BJ (cell line): ENCODE results near the gene CTAGE1. TPM values are rescaled to one million over a fixed set of nuclear protein-coding genes. Genes with fewer than 3 reads are reported as not detected.
A peak's percentile ranks its signal among the peaks of the same experiment; 100 is the strongest.

Source experiments
- CTCF ChIA-PET: fragments of 350-600 bp; formaldehyde crosslinking; extraction: SDS; loops from one replicate; lab custom pipeline; 2021; ENCODE audit warnings: antibody characterized with exemption, inconsistent platforms; lab: Yijun Ruan, JAX
- POLR2A ChIA-PET: fragments of 300-600 bp; sonication (Branson Sonifier 250); formaldehyde crosslinking; extraction: SDS; loops from one replicate; lab custom pipeline; 2021; ENCODE audit warnings: antibody characterized with exemption; lab: Charles Lee
- DNase-seq: peaks from one replicate; pipeline ENCODE4 v3.0.0-alpha.2; 2011; ENCODE audit warnings: low read depth
- H3K27me3 ChIP-seq: 2 replicates; pipeline ENCODE4 v1.6.0; 2011; ENCODE audit warnings: low read length; ENCODE audit not compliant: control insufficient read depth, insufficient read depth
- H3K36me3 ChIP-seq: 2 replicates; pipeline ENCODE4 v1.5.1; 2011; ENCODE audit warnings: low read length; ENCODE audit not compliant: control insufficient read depth, insufficient read depth
- H3K4me3 ChIP-seq: 2 replicates; pipeline ENCODE4 v1.5.1; 2011; ENCODE audit warnings: low read depth, mild to moderate bottlenecking, control low read depth, low read length
- polyA minus RNA-seq: library from RNA; depleted of rRNA, polyadenylated mRNA; stranded (reverse); fragments of >200 nt; gene quantifications from 2 replicates; pipeline ENCODE4 v1.2.3, GENCODE V29; 2011; rRNA and poly(A)+ RNA removed
- polyA plus RNA-seq: library from polyadenylated mRNA; depleted of rRNA; stranded (reverse); fragments of >200 nt; gene quantifications from 2 replicates; pipeline ENCODE4 v1.2.3, GENCODE V29; 2011; rRNA removed
- TF ChIP-seq, protein P1 (sequence below): IDR thresholded peaks from 2 replicates; pipeline ENCODE4 v1.5.1; 2011; ENCODE audit warnings: low read depth, mild to moderate bottlenecking, control low read depth, inconsistent platforms, low read length, moderate library complexity; ENCODE audit not compliant: insufficient read depth

Gene CTAGE1, protein sequence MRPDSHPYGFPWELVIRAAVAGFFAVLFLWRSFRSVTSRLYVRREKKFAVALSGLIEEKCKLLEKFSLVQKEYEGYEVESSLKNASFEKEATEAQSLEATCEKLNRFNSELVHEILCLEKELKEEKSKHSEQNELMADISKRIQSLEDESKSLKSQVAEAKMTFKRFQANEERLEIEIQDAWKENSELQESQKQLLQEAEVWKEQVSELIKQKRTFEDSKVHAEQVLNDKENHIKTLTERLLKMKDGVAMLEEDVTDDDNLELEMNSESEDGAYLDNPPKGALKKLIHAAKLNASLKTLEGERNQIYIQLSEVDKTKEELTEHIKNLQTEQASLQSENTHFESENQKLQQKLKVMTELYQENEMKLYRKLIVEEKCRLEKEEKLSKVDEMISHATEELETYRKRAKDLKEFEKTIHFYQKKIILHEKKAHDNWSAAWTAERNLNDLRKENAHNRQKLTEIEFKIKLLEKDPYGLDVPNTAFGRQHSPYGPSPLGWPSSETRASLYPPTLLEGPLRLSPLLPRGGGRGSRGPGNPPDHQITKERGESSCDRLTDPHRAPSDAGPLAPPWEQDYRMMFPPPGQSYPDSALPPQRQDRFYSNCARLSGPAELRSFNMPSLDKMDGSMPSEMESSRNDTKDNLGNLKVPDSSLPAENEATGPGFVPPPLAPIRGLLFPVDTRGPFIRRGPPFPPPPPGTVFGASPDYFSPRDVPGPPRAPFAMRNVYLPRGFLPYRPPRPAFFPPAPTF
- polyA plus RNA-seq (0.06 TPM in 1 of 2 replicates, not detected in the other), polyA minus RNA-seq (not detected in 2 replicates)

DNA sequence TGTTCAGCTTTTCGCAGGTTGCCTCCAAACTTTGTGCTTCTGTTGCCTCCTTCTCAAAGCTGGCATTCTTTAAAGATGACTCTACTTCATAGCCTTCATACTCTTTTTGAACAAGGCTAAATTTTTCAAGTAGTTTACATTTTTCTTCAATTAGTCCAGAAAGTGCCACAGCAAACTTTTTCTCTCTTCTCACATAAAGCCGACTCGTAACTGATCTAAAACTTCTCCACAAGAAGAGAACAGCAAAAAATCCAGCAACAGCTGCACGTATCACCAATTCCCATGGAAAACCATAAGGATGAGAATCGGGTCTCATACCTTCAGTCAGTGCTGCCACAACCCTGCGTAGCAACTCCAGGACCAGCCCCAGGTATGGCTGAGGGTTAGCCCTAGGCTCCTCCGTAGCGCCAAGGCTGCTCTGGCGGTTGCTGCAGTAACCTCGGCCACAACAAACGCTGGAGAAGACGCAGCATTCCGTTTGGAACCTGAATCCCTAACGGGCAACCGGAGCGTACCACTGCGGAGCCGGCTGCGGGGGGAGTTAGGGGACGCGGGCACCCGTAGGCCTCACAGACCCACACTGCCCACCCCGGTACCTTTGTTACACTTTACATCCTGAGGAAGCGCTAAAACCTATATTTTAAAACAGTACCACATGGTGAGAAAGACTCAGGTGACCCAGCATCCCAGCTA, at the start of gene CTAGE1:
CTAGE1 (minus strand) TSS at position 420 of the 693 bp plus-strand sequence; CDS start at position 316, 104 bp downstream.
- ChIA-PET POLR2A (no interaction called here), CTCF (interaction anchor here (1.0 to 1.9 kb wide), 2 partner anchors 9 to 11 kb away, joined by 3 to 6 read pairs; no protein-coding TSS in a partner anchor)
- Histone ChIP-seq H3K4me3 (no peak within 1 kb of the TSS), H3K36me3 (no peaks in the 10 kb centered on the region), H3K27me3 (no peaks in the 10 kb centered on the region)
- TF ChIP-seq, protein P1, sequence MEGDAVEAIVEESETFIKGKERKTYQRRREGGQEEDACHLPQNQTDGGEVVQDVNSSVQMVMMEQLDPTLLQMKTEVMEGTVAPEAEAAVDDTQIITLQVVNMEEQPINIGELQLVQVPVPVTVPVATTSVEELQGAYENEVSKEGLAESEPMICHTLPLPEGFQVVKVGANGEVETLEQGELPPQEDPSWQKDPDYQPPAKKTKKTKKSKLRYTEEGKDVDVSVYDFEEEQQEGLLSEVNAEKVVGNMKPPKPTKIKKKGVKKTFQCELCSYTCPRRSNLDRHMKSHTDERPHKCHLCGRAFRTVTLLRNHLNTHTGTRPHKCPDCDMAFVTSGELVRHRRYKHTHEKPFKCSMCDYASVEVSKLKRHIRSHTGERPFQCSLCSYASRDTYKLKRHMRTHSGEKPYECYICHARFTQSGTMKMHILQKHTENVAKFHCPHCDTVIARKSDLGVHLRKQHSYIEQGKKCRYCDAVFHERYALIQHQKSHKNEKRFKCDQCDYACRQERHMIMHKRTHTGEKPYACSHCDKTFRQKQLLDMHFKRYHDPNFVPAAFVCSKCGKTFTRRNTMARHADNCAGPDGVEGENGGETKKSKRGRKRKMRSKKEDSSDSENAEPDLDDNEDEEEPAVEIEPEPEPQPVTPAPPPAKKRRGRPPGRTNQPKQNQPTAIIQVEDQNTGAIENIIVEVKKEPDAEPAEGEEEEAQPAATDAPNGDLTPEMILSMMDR: no peak
- DNase-seq: no peak

DNA sequence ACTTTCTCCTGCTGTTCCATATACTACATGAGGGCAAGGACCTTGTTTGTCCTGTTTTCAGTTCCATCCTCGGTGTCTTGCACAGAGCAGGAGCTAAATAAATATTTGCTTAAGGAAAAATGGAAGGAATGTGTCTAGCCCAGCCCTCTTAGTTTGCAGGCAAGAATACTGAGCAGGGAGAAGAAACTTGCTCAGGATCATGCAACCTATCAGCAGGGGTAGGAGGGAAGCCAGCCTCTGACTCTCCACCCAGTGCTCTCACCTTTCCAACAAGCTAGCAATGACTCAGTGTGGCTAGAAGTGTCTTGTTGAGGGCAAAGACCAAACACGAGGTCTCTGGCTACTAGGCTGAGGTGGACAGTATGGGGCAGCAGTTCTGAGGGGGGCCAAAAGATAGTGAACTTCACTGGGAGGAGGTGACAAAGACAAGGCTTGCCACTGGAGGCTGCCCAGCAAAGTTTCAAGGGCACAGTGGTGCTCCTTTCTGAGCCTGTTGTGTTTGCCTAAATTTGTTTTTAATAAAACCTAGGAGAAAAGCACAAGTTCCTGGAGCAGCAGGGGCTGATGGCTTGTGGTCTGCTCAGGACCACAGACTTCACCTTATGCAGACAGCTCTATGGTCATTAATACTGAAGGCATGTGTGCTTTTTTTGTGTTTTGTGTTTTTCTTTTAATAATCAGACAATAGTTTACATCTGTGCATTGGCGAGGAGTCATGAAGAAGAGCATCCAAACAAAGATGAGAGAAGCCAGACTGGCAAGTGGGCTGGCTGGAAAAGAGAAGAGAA, 49.1 kb upstream of the CTAGE1 start:
- TF ChIP-seq, protein P1: no peak
- peak; percentile 75 for DNase-seq
- CTCF ChIA-PET: interaction anchor here (1.4 kb wide), 1 partner anchor 79 kb away, joined by 3 read pairs; no protein-coding TSS in a partner anchor
- Histone ChIP-seq H3K27me3 (no peaks in the 10 kb centered on the region), H3K36me3 (no peaks in the 10 kb centered on the region), H3K4me3 (no peak overlapping the region)
- POLR2A ChIA-PET: no interaction called here

DNA sequence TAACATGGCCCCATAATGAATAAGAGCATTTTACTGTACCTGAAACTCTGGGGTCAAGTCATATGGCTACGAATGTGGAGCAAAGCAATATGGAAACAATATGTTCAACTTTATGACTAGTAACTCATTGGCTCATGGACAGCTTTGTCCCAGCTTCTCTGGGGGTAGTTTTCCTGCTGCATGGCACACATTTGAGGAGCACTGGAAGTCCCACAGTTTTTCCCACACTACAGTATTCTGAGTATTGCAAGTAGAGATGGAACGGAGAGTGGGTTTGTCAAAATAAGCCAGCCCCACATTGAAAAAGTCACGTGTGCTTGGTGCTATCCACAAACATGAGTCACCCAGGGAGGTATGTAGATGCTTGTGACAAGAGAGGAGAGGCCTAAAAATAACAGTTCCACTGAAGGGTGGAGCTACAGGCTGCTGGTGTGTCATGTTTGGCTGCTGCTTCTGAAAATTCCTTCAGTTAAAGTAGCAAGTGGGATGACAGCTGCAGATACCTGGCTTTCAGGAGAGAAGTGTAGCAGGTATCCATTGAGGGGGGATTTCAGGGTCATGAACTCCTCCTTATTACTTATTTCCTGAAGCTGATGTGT, 48.2 kb upstream of the CTAGE1 start:
- H3K27me3 ChIP-seq: no peaks in the 10 kb centered on the region
- no peak overlapping the region for H3K4me3 ChIP-seq
- TF ChIP-seq, protein P1: no peak
- DNase-seq: peak; percentile 83
- POLR2A ChIA-PET: interaction anchor here (0.5 kb wide), 1 partner anchor 1014 kb away, joined by 7 read pairs; no protein-coding TSS in a partner anchor
- CTCF ChIA-PET: interaction anchor here (1.4 kb wide), 1 partner anchor 80 kb away, joined by 3 read pairs; no protein-coding TSS in a partner anchor
- no peaks in the 10 kb centered on the region for H3K36me3 ChIP-seq

DNA sequence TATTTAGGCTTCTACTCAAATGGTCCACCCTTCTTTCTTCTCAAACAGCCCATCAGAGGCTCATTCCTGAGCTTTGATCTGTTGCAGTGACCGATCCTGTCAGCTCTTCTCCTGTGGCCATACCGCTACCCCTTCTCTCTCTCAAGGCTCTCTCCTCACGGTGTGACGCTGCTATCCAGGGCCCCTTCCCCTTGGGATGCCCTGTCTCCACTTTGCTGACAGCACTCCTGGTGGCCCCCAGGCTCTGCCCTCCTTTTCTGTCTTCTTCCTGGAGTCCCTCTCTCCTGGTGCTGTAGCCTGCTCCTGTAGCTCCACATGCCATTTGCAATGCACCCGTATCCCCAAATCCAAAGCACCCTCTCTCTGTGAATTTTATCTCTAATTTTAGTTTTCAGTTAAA, 45.4 kb upstream of the CTAGE1 start:
- H3K27me3 ChIP-seq: no peaks in the 10 kb centered on the region
- H3K36me3 ChIP-seq: no peaks in the 10 kb centered on the region
- DNase-seq: no peak
- ChIA-PET CTCF (interaction anchor here (1.2 kb wide), 2 partner anchors 13 to 15 kb away, joined by 3 read pairs; no protein-coding TSS in a partner anchor), POLR2A (no interaction called here)
- TF ChIP-seq, protein P1: no peak
- no peak overlapping the region for H3K4me3 ChIP-seq
